LNCaP clone FGC (cell line): ENCODE data around the gene ADH1C.
A peak's percentile ranks its signal among the peaks of the same experiment; 100 is the strongest.
"Not testable (repeated sequence)": the region's sequence is repeated elsewhere in the genome, so short reads cannot be mapped to it uniquely, and the experiment has no call there.

Experiments
- DNase-seq: peaks from one replicate; pipeline ENCODE4 v3.0.0-alpha.2; 2011; ENCODE audit warnings: low read depth
- H3K4me3 ChIP-seq: 2 replicates; pipeline ENCODE4 v1.5.1; 2011; ENCODE audit warnings: mild to moderate bottlenecking, low read depth, low read length, control low read depth
- TF ChIP-seq, protein P1 (sequence below): IDR thresholded peaks from 2 replicates; pipeline ENCODE4 v1.5.1; 2012; ENCODE audit warnings: mild to moderate bottlenecking; ENCODE audit not compliant: control insufficient read depth, insufficient read depth; ENCODE audit errors: extremely low read depth

The ADH1C gene

DNA sequence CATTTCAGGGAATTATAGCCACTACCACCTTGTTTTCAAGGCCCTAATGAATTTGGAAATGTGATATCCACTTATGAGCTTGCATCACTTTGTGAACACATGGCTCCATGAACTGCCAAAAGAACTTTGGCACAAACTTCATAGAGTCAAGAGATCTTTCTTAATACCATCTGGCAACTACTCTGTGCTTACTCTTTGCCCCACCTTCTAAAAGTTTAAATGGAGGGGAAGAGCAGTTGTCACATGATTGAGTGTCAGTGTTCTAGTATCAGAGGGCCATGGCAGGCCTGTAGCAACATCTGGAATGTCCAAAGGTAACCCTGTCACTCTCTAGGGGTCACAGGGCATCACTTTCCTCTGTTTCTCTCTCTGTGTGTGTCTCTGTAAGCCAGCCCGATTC is 28.8 kb downstream of the ADH1C start:
- DNase-seq: peak; percentile 19
- no peak overlapping the region for H3K4me3 ChIP-seq
- TF ChIP-seq, protein P1, sequence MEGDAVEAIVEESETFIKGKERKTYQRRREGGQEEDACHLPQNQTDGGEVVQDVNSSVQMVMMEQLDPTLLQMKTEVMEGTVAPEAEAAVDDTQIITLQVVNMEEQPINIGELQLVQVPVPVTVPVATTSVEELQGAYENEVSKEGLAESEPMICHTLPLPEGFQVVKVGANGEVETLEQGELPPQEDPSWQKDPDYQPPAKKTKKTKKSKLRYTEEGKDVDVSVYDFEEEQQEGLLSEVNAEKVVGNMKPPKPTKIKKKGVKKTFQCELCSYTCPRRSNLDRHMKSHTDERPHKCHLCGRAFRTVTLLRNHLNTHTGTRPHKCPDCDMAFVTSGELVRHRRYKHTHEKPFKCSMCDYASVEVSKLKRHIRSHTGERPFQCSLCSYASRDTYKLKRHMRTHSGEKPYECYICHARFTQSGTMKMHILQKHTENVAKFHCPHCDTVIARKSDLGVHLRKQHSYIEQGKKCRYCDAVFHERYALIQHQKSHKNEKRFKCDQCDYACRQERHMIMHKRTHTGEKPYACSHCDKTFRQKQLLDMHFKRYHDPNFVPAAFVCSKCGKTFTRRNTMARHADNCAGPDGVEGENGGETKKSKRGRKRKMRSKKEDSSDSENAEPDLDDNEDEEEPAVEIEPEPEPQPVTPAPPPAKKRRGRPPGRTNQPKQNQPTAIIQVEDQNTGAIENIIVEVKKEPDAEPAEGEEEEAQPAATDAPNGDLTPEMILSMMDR: no peak

DNA sequence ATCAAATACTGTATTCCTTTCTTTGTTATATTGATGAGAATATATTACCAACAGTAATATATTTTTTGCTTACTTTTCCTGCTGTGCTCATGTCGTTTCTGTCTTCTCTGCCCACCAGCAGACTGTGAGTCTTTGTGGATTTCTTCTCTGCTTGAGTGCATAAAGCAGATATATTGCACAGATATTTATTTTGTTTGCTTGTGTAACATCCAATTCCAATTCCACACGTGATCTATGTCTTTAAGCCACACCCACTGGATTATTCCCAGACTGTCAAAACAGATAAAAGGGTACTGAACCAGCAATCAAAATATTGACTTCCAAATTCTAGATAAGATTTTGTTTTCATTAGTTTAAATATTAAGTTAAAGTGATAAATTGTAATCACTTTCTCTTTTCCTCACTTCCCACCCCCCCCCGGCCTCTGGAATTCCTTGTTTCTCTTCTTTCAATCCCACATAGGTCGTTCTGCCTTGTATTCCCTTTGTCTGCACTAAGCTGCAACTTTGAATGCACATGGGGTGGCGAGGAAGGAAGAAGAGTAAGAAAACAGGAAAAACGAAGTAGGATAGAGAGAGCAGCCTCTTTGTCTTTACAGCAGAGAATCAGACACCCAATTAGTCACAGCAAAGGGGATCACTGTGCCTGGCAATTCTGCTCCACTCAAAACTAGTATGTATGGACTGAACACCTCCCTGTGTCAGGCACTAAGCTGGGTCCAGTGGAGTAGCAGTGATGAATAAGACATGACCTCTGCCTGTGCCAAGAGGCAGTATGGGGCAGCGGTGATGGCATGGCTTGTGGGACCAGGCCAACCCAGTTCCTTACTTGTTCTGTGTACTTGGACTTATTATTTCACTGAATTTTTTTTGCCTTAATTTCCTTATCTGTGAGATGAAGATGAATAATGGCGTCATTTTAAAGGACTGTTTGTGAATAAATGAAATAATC is 31.0 kb downstream of the ADH1C start, which contains the start of gene ADH1B:
TSS of gene ADH1B (minus strand) at position 161 of the 951 bp plus-strand sequence. CDS start at position 91, 70 bp downstream.
- TF ChIP-seq, protein P1: no peak
- H3K4me3 ChIP-seq: no peak within 1 kb of the TSS
- DNase-seq: no peak

DNA sequence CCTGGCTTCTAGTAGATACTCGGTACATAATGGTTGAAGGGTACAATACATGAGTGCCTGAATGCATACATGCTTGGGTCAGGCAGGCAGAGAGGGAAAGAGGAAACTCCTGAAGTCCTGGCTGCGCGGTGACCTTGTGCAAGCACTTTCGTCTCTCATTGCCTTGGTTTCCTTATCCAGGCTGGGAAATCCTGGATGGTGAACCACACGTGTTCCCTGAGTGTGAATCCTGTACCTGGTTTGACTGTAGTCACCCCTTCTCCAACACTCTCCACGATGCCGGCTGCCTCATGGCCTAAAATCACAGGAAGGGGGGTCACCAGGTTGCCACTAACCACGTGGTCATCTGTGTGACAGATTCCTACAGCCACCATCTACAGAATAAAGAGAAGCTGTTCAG is 34.7 kb downstream of the ADH1C start:
- DNase-seq, H3K4me3 ChIP-seq: not testable (repeated sequence)

DNA sequence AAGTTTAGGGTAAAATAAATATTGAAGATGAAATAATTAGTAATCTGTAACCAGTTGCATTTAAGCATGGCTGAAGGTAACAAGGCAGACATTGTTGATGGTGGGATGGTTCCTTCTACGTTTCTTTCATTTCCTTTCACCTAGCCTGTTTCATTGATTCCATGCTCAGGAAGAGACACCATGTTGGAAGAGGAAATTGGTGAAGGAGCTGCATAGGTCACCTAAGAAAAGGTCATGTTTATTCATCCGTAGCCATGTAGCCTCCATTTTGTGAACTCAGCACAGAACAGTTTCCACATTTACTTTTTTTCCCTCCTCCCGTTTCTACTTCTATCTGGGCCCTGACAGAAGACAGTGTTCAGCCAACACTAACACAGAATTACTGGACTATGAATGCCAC is 35.2 kb downstream of the ADH1C start:
- TF ChIP-seq, protein P1: no peak
- DNase-seq: no peak
- H3K4me3 ChIP-seq: no peak overlapping the region

DNA sequence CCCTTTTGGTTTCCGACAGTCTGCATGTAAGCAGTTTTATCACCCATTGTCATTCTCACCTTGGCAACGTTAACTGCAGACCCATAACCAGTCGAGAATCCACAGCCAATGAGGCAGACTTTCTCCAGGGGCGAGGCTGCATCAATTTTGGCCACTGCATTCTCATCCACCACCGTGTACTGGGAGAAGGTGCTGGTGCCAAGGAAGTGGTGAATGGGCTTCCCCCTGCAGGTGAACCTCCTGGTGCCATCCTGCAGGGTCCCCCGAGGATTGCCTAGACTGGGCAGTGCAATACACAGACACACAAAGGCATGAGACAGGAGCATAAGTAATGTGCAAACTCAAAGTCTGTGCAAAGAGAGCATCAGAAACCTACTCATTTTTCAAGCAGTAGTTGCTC is 36.7 kb downstream of the ADH1C start:
- TF ChIP-seq, protein P1: no peak
- no peak overlapping the region for H3K4me3 ChIP-seq
- no peak for DNase-seq

DNA sequence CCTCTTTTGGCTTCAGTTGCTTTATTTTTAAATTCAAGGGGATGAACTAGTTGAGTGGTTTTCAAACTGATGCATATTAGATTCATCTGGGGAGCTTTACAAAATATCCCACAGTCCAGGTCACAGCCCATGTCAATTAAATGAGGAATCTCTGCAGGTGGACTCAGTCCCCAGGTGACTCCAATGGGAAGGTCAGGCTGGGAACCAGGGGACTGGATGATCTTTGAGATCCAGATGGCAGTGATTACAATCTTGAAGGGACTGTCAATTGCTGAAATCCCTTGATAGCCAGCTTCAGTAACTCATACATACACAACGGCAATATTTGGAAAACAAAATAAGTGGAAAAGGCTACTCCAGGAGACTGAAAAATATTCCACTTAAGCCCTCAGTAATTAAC is 38.3 kb downstream of the ADH1C start:
- DNase-seq: no peak
- TF ChIP-seq, protein P1: no peak
- H3K4me3 ChIP-seq: no peak overlapping the region

DNA sequence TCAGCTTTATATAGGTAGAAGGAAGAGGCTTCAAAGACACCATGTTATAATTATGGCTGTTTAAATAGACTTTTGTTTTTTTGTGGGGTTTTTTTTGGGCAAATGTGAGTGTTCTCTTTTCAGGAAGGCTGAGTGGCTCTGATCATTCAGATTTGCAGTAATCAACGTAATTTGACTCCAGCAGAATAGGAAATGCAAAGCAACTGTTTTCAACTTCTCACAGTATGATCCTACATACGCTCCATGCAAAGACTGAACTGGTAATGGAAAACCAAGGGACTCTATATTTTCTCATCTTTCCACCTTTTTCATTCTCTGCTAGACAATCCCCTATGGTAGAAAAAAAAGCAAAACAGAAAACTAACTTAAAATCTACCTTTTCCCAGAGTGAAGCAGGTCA is 42.2 kb downstream of the ADH1C start:
- TF ChIP-seq, protein P1: no peak
- DNase-seq: no peak

More for the DNA sequence above, 42.2 kb downstream of the ADH1C start:
- H3K4me3 ChIP-seq: no peak overlapping the region
